AG20443 (cell line): Measurements from ENCODE around the gene GMDS.
A peak's percentile ranks its signal among the peaks of the same experiment; 100 is the strongest.

ENCODE experiments used
- DNase-seq: peaks from one replicate; pipeline ENCODE4 v3.0.0; 2012; ENCODE audit warnings: low spot score, mixed read lengths

The GMDS gene

GRCh38 chr6:1586861-1587450 lies 658.4 kb downstream of the GMDS start:
- no peak for DNase-seq

- DNase-seq, result no peak
These were observed 659.1 kb downstream of the GMDS start for GRCh38 chr6:1586256-1586655.

GRCh38 chr6:1585669-1586049 lies 659.7 kb downstream of the GMDS start:
- no peak for DNase-seq

GRCh38 chr6:1584996-1585668 lies 660.3 kb downstream of the GMDS start:
- DNase-seq, result no peak

GRCh38 chr6:1584146-1584545 lies 661.3 kb downstream of the GMDS start:
- DNase-seq, result no peak

- DNase-seq, result no peak
These were observed 664.0 kb downstream of the GMDS start for GRCh38 chr6:1581120-1581991.

- no peak for DNase-seq
These were observed 664.8 kb downstream of the GMDS start for GRCh38 chr6:1580585-1580984.

GRCh38 chr6:1580109-1580508 lies 665.3 kb downstream of the GMDS start:
- peak; percentile 37 for DNase-seq

- DNase-seq, result no peak
These were observed 666.3 kb downstream of the GMDS start for GRCh38 chr6:1579096-1579495.

GRCh38 chr6:1577896-1578745 lies 667.3 kb downstream of the GMDS start:
- DNase-seq, result no peak

- DNase-seq, result no peak
These were observed 668.2 kb downstream of the GMDS start for GRCh38 chr6:1577146-1577680.

- no peak for DNase-seq
These were observed 668.7 kb downstream of the GMDS start for GRCh38 chr6:1576711-1577110.

GRCh38 chr6:1576166-1576565 lies 669.2 kb downstream of the GMDS start:
- DNase-seq, result no peak

GRCh38 chr6:1575210-1576041 lies 670.0 kb downstream of the GMDS start:
- no peak for DNase-seq

- no peak for DNase-seq
These were observed 670.6 kb downstream of the GMDS start for GRCh38 chr6:1574890-1575209.

- no peak for DNase-seq
These were observed 671.2 kb downstream of the GMDS start for GRCh38 chr6:1574083-1574761.
